ENCODE data around the gene TFCP2L1.

DNA sequence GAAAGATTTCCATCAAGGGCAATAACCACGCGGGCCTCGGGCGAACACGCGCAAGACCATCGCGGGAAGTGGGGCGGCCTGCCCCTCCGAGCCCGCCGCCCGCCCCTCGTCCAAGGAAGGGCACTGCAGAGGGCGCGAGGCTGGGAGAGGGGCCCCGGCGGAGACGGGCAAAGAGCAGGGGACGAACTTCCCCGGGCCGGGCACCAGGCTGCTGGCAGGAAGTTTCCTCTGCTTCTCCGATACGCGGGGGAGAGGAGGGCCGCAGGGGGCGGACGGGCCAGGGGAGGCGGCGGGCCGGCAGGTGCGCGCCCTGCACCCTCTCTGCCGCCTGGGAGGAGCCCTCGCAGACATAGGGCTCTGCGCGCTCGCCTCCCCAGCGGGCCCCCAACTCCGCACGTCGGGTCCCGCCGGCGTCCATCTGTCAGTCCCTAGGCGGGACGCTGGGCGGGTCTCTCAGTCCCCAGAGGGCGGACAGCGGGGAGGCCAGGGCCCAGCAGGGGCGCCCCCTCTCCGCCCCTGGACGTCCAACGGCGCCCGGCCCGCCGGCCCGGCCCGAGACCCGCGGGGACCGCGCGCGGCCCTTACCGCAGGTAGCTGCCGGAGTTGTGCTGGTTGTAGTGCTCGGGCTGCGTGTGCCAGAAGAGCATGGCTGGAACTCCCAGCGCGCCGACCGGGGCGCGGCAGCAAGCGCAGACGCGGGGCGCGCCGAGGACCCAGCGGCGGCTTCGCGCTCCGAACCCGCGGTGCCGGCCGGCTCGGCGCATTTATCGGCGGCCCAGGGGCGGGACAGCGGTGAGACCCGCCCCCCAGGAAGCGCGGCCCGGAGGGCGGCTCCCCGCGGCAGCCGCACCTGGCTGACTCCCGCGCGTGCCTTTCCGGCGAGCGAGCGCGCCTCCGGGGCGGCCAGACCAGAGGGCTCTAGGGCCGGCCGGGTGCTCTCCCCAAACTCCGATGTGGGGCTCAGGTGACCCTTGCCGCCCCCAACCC is at the start of gene TFCP2L1:
- TF ChIP-seq, protein P1, sequence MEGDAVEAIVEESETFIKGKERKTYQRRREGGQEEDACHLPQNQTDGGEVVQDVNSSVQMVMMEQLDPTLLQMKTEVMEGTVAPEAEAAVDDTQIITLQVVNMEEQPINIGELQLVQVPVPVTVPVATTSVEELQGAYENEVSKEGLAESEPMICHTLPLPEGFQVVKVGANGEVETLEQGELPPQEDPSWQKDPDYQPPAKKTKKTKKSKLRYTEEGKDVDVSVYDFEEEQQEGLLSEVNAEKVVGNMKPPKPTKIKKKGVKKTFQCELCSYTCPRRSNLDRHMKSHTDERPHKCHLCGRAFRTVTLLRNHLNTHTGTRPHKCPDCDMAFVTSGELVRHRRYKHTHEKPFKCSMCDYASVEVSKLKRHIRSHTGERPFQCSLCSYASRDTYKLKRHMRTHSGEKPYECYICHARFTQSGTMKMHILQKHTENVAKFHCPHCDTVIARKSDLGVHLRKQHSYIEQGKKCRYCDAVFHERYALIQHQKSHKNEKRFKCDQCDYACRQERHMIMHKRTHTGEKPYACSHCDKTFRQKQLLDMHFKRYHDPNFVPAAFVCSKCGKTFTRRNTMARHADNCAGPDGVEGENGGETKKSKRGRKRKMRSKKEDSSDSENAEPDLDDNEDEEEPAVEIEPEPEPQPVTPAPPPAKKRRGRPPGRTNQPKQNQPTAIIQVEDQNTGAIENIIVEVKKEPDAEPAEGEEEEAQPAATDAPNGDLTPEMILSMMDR (IDR thresholded peaks at IDR 0.05): no peak
- no peak for TF ChIP-seq POLR2A (IDR thresholded peaks at IDR 0.05)
